D721Med (cell line): ENCODE data around the gene HECTD4.

Experiments
- DNase-seq: peaks from one replicate; pipeline ENCODE4 v3.0.0; 2011; ENCODE audit warnings: low spot score; ENCODE audit not compliant: insufficient read length
- FAIRE-seq: peaks from 2 replicates; lab custom pipeline; 2011; peaks lifted over from hg19 to GRCh38; lab: Jason Lieb, UNC
- TF ChIP-seq, protein P1 (sequence below): IDR thresholded peaks from 2 replicates; pipeline ENCODE4 v1.5.1; 2012; ENCODE audit warnings: mild to moderate bottlenecking, control low read depth; ENCODE audit not compliant: insufficient read depth; ENCODE audit errors: missing control alignments

The HECTD4 gene

DNA sequence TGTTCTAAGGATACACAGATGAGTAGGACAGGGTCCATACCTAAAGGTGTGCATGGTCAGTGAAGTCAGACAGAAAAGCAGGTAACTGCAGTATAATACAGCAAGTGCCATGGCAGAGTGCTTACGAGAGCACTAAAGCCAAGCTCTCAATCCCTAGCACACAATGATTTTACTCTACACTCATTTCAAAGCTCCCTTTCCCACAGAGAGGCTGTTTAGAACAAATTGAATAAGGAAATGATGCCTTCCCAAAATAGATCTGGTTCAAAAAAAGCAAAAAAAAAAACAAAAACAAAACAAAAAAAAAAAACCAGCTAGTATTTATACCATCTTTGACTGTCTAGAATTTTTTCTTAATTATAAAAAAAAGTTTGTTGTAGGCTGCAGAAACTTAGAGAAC lies 74.1 kb downstream of the HECTD4 start:
- no peak for DNase-seq
- FAIRE-seq, result no peak
- TF ChIP-seq, protein P1, sequence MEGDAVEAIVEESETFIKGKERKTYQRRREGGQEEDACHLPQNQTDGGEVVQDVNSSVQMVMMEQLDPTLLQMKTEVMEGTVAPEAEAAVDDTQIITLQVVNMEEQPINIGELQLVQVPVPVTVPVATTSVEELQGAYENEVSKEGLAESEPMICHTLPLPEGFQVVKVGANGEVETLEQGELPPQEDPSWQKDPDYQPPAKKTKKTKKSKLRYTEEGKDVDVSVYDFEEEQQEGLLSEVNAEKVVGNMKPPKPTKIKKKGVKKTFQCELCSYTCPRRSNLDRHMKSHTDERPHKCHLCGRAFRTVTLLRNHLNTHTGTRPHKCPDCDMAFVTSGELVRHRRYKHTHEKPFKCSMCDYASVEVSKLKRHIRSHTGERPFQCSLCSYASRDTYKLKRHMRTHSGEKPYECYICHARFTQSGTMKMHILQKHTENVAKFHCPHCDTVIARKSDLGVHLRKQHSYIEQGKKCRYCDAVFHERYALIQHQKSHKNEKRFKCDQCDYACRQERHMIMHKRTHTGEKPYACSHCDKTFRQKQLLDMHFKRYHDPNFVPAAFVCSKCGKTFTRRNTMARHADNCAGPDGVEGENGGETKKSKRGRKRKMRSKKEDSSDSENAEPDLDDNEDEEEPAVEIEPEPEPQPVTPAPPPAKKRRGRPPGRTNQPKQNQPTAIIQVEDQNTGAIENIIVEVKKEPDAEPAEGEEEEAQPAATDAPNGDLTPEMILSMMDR, result no peak

DNA sequence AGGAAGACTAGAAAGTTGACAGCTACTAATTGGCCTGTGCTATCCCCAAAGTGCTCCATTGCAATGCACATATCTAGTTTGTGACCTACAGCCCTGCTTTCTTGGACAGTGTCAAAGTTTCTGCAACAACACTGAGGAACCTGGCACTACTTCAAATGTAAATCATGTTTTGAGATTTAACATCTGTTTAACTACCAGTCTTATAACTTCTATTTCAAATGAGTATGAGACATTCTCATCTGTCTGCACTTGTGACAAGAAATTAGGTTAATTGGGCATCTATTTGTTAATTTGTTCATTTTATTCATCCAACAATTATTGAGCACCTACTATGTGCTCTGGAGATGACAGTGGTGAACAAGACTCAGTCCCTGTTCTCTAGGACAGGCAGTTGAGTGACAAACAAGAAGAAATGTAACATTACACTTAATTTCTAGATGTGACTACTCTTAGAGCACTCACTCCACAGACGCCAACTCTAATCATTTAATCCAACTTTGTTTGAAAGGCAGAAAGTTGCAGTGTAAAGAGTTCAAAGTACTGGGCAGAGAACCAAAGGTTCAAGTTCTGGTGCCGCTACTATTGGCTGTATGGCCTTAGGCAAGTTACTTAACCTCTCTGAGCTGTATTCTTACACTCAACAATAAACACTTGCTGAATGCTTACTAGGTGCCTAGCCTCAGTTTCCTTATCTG lies 74.8 kb downstream of the HECTD4 start:
- FAIRE-seq (no peak), DNase-seq (no peak)
- TF ChIP-seq, protein P1, result no peak

DNA sequence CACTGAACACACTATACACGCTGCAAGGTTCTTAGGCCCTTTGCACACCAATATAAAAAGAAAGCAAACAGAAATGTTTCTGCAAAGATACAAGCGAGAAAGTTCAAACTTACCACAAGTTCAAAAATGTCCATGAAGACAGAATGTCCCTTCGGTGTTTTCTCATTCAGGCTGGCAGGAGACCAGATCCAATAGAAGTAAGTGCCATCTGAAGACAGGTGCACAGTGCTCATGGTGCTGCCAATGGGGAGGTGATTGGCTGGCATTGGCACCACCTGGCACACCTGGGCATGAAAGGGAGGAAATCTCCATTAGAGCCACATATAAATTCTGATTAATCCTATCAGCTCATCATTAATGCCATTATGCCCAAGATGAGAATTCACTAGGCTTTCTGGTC lies 76.3 kb downstream of the HECTD4 start:
- FAIRE-seq (no peak), DNase-seq (no peak)
- TF ChIP-seq, protein P1, result no peak

DNA sequence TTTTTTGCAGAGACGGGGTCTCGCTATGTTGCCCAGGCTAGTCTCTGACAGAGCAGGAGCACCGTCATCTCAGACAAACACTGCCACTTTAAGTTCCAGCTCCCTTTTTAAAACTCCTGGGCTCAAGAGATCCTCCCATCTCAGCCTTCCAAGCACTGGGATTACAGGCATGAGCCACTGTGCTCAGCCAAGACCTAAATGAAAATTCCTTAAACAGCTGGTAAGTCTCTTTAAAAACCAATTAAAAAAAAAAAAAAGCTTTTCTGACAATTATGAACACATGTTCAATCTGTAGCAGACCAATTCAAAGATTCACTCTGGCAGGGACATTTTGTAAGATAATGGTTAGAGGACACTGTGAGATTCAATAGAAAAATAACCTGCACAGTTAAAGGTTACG lies 77.8 kb downstream of the HECTD4 start:
- TF ChIP-seq, protein P1, result no peak
- no peak for FAIRE-seq
- no peak for DNase-seq

DNA sequence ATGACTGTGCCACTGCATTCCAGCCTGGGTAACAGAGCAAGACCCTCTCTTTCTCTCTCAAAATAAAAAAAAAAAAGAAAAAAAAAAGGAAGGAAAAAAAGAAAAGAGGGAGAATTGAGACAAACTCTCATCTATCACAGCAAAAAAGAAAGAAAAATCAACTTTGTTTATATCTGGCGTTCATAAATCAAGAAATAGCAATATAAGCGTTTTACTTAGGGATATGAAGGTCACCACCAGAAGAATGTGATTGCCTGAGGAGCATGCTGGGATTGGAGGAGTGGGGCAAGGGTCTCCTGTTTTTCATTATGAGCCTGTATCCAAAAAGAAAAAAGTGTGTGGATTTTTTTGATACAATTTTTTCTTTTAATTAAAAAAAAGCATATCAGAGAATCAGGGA lies 78.4 kb downstream of the HECTD4 start:
- DNase-seq (no peak), FAIRE-seq (no peak)
- TF ChIP-seq, protein P1, result no peak

DNA sequence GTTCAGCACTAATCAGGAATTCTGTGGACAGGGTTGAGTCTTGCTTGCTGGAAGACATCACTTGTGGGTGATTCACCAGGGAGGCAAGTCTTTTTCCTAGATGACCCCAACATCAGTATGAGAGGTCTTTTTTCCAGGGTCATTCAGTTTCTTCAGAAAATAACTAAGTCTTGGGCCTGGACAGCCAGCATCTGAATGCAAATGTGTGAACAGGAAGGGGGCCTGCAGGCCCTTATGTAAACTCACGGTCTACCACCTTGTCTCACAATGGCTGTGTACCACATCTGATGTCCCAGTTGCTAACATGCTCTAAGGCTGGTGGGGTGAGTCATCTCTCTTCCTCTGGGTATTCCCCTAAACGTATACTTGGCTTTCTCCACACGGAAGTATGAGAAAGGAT lies 79.2 kb downstream of the HECTD4 start:
- no peak for DNase-seq
- no peak for FAIRE-seq
- TF ChIP-seq, protein P1, result no peak

DNA sequence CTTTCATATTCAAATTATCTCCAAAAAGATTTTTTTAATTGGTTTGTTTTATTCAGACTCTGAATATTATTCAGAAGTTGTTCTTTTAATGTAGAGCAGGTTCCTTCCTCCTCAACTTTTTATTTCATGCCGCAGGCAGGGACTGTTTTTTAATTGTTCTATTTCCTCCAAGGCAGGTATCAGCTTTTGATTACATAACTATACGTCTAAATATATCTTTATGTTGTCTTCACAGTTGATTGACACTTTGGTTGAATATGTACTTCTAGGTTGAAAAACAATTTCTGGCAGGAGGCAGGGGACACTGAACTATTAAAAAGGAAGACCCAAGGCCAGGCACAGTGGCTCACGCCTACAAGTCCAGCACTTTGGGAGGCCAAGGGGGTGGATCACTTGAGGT lies 82.5 kb downstream of the HECTD4 start:
- FAIRE-seq (no peak), DNase-seq (no peak)
- TF ChIP-seq, protein P1, result no peak
